Measurements from ENCODE around the gene GPR42. TPM values are rescaled to one million over a fixed set of nuclear protein-coding genes. Genes with fewer than 3 reads are reported as not detected.

Gene GPR42
- total RNA-seq, 3 donors from 2014 or later: 0.32 TPM; not detected in 2

DNA sequence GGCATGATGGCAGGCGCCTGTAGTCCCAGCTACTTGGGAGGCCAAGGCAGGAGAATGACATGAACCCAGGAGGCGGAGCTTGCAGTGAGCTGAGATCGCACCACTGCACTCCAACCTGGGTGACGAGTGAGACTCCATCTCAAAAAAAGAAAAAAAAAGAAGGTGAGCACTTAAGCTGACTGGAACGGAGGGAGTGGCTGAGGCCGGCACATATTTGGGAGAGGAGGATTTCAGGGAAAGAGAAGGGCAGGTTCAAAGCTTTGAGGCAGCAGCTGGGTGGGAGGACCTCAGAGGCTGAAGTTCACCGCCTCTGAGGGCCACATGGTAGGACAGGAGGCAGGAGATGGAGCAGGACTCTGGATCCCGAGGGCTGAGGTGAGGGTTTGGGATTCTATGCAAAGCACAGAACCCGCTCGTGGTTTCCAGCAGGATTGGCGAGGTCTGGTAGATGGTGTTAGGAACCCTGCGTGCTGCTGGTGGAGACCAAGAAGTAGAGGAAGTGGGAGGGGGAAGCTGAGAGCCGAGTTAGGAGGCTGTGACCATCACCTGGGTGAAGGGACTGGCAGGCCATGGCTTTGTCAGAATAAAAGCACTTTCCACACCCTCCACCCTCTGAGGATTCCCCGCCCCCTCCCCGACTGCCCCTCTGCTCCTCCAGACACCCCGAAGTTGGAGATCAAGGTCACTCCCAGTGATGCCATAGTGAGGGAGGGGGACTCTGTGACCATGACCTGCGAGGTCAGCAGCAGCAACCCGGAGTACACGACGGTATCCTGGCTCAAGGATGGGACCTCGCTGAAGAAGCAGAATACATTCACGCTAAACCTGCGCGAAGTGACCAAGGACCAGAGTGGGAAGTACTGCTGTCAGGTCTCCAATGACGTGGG is 33.5 kb upstream of the GPR42 start:
- H3K9me3 ChIP-seq: no peaks in the 10 kb centered on the region
- TF ChIP-seq, protein P1, sequence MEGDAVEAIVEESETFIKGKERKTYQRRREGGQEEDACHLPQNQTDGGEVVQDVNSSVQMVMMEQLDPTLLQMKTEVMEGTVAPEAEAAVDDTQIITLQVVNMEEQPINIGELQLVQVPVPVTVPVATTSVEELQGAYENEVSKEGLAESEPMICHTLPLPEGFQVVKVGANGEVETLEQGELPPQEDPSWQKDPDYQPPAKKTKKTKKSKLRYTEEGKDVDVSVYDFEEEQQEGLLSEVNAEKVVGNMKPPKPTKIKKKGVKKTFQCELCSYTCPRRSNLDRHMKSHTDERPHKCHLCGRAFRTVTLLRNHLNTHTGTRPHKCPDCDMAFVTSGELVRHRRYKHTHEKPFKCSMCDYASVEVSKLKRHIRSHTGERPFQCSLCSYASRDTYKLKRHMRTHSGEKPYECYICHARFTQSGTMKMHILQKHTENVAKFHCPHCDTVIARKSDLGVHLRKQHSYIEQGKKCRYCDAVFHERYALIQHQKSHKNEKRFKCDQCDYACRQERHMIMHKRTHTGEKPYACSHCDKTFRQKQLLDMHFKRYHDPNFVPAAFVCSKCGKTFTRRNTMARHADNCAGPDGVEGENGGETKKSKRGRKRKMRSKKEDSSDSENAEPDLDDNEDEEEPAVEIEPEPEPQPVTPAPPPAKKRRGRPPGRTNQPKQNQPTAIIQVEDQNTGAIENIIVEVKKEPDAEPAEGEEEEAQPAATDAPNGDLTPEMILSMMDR (IDR thresholded peaks at IDR 0.05): no peak
- peak in 1 of 3 donors; percentile 34 for DNase-seq
- H3K36me3 ChIP-seq (ENCODE audit: low read depth): no peaks in the 10 kb centered on the region
- no peak overlapping the region for H3K4me3 ChIP-seq
- H3K4me1 ChIP-seq (ENCODE audit: low read depth): no peaks in the 10 kb centered on the region
- intact Hi-C loops (cut with DNase I, micrococcal nuclease): no loop called here
- ATAC-seq: peak; percentile 15

DNA sequence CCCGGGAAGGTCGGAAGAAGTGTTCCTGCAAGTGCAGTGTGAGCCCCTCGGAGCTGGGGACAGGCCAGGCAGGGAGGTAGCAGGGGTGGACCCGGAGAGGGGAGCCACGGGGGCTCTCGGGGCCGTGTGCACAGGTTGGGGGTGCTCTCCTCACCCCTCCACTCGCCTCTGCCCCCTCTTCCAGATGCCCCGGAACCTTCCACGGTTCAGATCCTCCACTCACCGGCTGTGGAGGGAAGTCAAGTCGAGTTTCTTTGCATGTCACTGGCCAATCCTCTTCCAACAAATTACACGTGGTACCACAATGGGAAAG is 32.9 kb upstream of the GPR42 start:
- H3K9me3 ChIP-seq: no peaks in the 10 kb centered on the region

DNA sequence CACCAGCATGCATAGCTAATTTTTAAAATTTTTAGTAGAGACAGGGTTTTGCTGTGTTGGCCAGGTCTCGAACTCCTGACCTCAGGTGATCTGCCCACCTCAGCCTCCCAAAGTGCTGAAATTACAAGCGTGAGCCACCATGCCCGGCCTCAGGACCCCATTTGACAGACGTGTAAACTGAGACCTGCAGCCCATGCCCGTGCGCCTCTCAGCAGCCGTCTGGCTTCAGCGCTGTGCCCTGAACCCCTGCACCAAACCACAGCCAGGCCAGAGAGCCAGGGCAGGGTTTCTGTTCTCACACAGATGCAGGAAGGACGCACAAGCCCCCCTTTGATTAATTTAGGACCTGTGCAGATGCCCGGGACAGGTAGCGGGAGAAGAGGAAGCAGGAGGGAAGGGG is 30.4 kb upstream of the GPR42 start:
- ATAC-seq (no peak), DNase-seq (peak in 1 of 3 donors; percentile 29)
- H3K9me3 ChIP-seq: no peaks in the 10 kb centered on the region
- TF ChIP-seq, protein P1 (IDR thresholded peaks at IDR 0.05): no peak
- no peaks in the 10 kb centered on the region for H3K4me1 ChIP-seq (ENCODE audit: low read depth)
- intact Hi-C loops (cut with DNase I, micrococcal nuclease): no loop called here
- no peak overlapping the region for H3K4me3 ChIP-seq
- no peaks in the 10 kb centered on the region for H3K36me3 ChIP-seq (ENCODE audit: low read depth)

More for the DNA sequence above, 32.9 kb upstream of the GPR42 start:
- Histone ChIP-seq H3K36me3 (ENCODE audit: low read depth) (no peaks in the 10 kb centered on the region), H3K4me1 (ENCODE audit: low read depth) (no peaks in the 10 kb centered on the region), H3K4me3 (no peak overlapping the region)
- TF ChIP-seq, protein P1 (IDR thresholded peaks at IDR 0.05): no peak
- DNase-seq (no peak), ATAC-seq (no peak)
- intact Hi-C loops (cut with DNase I, micrococcal nuclease): no loop called here

DNA sequence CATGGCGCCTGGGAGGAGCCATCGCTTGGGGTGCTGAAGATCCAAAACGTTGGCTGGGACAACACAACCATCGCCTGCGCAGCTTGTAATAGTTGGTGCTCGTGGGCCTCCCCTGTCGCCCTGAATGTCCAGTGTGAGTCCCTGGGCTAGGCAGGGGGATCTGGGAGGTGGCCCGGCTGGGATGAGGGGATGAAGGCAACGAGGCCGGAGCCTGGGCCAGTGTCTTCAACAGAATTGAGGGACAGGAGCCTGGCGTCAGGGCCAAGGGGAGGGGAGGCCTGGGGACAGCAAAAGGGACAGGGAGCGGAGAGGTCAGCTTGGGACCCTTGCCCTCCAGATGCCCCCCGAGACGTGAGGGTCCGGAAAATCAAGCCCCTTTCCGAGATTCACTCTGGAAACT is 29.9 kb upstream of the GPR42 start:
- Histone ChIP-seq H3K4me3 (no peak overlapping the region), H3K36me3 (ENCODE audit: low read depth) (no peaks in the 10 kb centered on the region), H3K4me1 (ENCODE audit: low read depth) (no peaks in the 10 kb centered on the region), H3K9me3 (no peaks in the 10 kb centered on the region)
- ATAC-seq (no peak), DNase-seq (peak in 1 of 3 donors; percentile 48)
- intact Hi-C loops (cut with DNase I, micrococcal nuclease): no loop called here
- TF ChIP-seq, protein P1 (IDR thresholded peaks at IDR 0.05): no peak

DNA sequence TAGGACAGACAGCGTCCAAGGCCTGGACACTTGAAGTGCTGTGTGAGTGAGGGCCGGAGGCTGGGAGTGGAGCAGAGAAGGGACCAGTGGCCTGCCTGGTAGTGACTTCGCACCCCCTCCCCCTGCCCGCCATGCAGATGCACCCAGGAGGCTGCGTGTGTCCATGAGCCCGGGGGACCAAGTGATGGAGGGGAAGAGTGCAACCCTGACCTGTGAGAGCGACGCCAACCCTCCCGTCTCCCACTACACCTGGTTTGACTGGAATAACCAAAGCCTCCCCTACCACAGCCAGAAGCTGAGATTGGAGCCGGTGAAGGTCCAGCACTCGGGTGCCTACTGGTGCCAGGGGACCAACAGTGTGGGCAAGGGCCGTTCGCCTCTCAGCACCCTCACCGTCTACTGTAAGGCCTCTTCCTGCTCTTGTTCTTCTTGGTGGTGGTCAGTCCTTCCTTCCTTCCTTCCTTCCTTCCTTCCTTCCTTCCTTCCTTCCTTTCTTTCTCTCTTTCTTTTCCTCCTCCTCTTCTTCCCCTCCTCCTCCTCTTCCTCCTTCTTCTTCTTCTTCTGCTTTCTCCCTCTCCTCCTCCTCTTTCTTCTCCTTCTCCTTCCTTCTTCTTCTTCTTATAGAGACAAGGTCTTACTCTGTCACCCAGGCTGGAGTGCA is 29.2 kb upstream of the GPR42 start:
- intact Hi-C loops (cut with DNase I, micrococcal nuclease): no loop called here
- Histone ChIP-seq H3K9me3 (no peaks in the 10 kb centered on the region), H3K36me3 (ENCODE audit: low read depth) (no peaks in the 10 kb centered on the region), H3K4me3 (no peak overlapping the region), H3K4me1 (ENCODE audit: low read depth) (no peaks in the 10 kb centered on the region)
- ATAC-seq: no peak
- peak in 1 of 3 donors; percentile 37 for DNase-seq
- TF ChIP-seq, protein P1 (IDR thresholded peaks at IDR 0.05): no peak

All from mucosa of descending colon (tissue), 3 donors.